ENCODE data around the gene SPOCD1. TPM values are rescaled to one million over a fixed set of nuclear protein-coding genes. Genes with fewer than 3 reads are reported as not detected.

SPOCD1 gene
- total and polyA plus RNA-seq, 5 experiments from 2014 or later, result 0.36 TPM; not detected in 4

DNA sequence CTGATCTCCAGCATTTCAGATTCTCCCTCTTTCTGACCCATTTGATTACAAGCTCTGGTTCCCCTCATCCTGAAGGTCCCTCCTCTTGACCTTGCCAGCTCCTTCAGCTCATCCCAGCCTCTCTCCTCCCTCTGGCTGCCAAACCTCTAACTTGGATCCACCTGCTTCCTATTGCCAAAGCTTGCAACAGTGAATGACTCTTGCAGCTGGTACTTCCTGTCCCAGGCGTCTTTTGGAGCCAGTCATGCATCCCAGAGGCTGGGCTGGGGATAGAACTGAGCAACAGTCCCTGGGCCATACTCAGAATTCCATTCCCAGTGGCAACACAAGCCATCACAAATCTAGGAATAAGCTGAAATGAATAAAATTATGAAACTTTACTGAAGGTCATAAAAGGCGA lies 27.7 kb upstream of the SPOCD1 start:
- ATAC-seq, result no peak
- peak overlapping the region in 6 of 10 donors; percentile 8 to 84 (median 66) for H3K27ac Mint-ChIP-seq

DNA sequence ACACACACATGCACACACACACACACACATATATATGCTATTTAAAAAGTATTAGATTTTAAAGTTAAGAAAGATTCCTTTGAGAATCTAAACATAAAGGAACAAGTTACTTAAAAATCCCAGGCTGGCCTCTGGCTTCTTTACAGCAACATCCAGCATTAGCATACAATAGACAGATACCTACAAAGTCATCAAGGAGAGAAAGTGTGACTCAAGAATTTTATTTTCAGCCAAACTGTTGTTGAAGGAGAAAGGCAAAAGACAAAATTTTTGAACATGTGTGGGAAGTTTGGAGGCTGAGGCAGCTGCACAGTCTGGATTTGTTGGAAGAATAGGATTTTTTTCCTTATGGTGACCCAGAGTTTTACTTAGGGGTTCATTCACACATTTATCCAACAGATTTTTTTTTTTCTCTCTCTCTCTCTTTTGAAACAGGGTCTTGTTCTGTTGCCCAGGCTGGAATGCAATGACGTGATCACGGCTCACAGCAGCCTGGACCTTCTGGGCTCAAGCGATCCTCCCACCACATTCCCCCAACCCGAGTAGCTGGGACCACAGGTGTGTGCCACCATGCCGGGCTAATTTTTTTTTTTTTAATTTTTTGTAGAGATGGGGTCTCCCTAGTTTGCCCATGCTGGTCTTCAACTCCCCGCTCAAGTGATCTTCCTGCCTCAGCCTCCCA lies 24.0 kb upstream of the SPOCD1 start:
- DNase-seq, result no peak
- H3K9me3 Mint-ChIP-seq, result peaks cover 0 to 2% (median 0%) of the 10 kb centered on the region in 9 donors
- peaks cover 0 to 3% (median 0%) of the 10 kb centered on the region in 3 donors for H3K36me3 Mint-ChIP-seq
- no peaks in the 10 kb centered on the region for H3K27me3 Mint-ChIP-seq
- no peak overlapping the region for H3K4me3 Mint-ChIP-seq
- POLR2A ChIA-PET, result no interaction called here
- no peak for ATAC-seq
- H3K4me1 Mint-ChIP-seq, result peaks cover 15 to 38% (median 23%) of the 10 kb centered on the region in 4 donors
- H3K27ac Mint-ChIP-seq, result no peak overlapping the region

More for the DNA sequence above, 27.7 kb upstream of the SPOCD1 start:
- Mint-ChIP-seq H3K36me3 (peaks cover 0 to 3% (median 0%) of the 10 kb centered on the region in 3 donors), H3K27me3 (no peaks in the 10 kb centered on the region), H3K9me3 (peaks cover 0 to 2% (median 0%) of the 10 kb centered on the region in 9 donors), H3K4me1 (peaks cover 34 to 65% (median 52%) of the 10 kb centered on the region in 4 donors), H3K4me3 (peak overlapping the region in 3 of 10 donors; percentile 30 to 65 (median 45))
- POLR2A ChIA-PET, result interaction anchor here (0.6 kb wide), 2 partner anchors 17 to 59 kb away, joined by 4 to 7 read pairs; no protein-coding TSS in a partner anchor
- no peak for DNase-seq

DNA sequence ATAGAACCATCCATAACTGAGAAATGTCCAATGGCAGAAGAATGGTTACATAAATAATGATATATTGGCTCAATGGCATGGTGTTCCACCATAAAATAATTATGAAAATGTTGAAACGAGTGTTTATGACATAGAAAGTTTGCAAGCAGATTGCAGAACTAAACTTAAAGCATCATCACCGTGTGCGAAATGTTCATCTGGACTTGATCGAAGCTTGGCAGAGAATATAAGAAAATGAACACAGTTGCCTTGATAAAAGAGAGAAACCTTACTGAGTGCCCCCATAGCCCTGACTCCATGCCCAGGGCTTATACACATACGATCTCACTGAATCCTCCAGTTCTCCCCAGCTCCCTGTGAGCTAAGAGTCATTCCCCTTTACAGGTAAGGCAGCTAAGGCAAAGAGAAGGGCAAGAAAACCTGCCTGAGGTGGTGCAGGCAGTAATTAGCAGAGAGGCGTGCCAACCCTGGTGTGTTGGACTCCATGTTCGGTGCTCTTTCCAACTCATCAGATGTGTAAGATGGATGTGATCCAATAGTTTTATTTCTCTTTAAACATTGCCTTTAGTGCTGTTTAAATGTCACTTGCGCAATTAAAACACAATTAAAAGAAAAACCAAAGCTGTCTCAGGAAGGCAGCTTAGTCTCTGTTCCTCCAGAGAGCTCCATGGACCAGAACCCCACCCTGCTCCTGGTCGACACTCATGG lies 21.8 kb upstream of the SPOCD1 start:
- Mint-ChIP-seq H3K9me3 (no peaks in the 10 kb centered on the region), H3K4me1 (peaks cover 8 to 27% (median 16%) of the 10 kb centered on the region in 4 donors), H3K27ac (no peak overlapping the region), H3K27me3 (no peaks in the 10 kb centered on the region), H3K4me3 (no peak overlapping the region), H3K36me3 (peaks cover 0 to 3% (median 0%) of the 10 kb centered on the region in 3 donors)
- DNase-seq (no peak), ATAC-seq (no peak)
- POLR2A ChIA-PET, result interaction anchor here (0.9 to 1.9 kb wide), 4 partner anchors 8 to 124 kb away, joined by 3 to 4 read pairs (median 3); no protein-coding TSS in a partner anchor

DNA sequence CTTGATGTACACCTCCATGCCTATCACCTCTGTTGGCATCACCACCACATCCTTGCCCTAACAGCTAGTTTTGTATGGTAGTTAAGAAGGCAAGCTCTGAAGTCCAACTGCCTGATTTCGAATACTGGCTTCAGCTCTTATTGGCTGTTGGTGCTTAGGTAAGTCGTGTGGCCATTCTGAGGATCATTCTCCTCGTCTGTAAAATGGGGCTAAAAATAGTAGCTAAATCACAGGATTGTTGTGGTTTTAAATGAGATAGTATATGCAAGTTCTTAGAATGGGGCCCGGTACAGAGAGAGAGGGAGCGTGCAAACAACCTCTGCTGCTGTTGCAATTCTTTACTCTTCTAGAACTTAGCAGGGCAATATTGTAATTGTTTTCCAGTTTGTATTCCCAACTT lies 20.8 kb upstream of the SPOCD1 start:
- POLR2A ChIA-PET, result interaction anchor here (0.9 to 1.9 kb wide), 3 partner anchors 8 to 125 kb away, joined by 3 read pairs; no protein-coding TSS in a partner anchor
- H3K4me1 Mint-ChIP-seq, result peaks cover 9 to 28% (median 19%) of the 10 kb centered on the region in 4 donors
- DNase-seq (no peak), ATAC-seq (no peak)
- peak overlapping the region in 1 of 10 donors; percentile 39 for H3K4me3 Mint-ChIP-seq
- peak overlapping the region in 2 of 10 donors; percentile 22 to 62 for H3K27ac Mint-ChIP-seq
- H3K9me3 Mint-ChIP-seq, result no peaks in the 10 kb centered on the region
- H3K27me3 Mint-ChIP-seq, result no peaks in the 10 kb centered on the region
- H3K36me3 Mint-ChIP-seq, result peaks cover 0 to 2% (median 0%) of the 10 kb centered on the region in 3 donors

DNA sequence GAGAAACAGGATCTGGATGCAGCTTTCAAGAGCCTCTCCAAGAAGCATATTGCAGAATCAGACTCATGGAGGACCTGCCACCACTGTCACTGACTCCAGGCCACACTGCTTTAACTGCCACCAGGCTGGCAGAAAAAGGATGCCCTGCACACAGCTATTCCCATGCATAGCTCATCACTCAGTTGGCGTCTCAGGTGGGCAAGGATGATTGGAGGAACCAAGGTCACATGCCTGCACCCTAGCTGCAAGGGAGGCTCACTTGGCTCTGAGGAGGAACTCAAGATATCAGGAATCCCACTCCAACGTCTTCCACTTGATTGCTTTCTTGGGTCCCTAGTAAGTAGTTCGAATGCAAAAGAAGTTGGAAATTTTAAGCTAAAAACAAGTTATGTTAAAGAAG lies 19.6 kb upstream of the SPOCD1 start:
- Mint-ChIP-seq H3K4me1 (peaks cover 16 to 35% (median 24%) of the 10 kb centered on the region in 4 donors), H3K27ac (peak overlapping the region in 1 of 10 donors; percentile 52), H3K4me3 (no peak overlapping the region), H3K36me3 (no peaks in the 10 kb centered on the region), H3K9me3 (no peaks in the 10 kb centered on the region), H3K27me3 (no peaks in the 10 kb centered on the region)
- POLR2A ChIA-PET, result interaction anchor here (0.6 to 1.9 kb wide), 3 partner anchors 25 to 378 kb away, joined by 3 read pairs; no protein-coding TSS in a partner anchor
- ATAC-seq (no peak), DNase-seq (no peak)

DNA sequence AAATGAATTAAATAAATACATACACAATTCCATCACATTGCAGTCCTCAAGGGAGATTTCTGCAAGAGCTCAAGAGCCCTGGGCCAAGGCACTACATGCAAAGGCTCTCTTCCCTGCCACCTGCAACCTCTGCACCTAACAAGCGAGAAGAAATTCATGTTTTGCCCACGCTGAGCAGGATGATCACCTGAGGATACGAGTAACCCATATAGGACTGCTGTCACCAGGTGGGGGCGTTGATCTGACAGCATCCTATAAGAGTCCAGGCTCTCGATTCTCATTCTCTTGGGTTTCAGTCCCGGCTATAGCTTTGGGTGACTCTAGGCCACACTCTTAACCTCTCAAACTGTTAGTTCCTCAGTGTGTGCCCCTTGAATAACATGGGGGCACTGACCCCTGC lies 18.7 kb upstream of the SPOCD1 start:
- Mint-ChIP-seq H3K27me3 (no peaks in the 10 kb centered on the region), H3K27ac (peak overlapping the region in 2 of 10 donors; percentile 47 to 58), H3K9me3 (no peaks in the 10 kb centered on the region), H3K4me3 (no peak overlapping the region), H3K4me1 (peaks cover 16 to 31% (median 26%) of the 10 kb centered on the region in 4 donors), H3K36me3 (no peaks in the 10 kb centered on the region)
- ATAC-seq (no peak), DNase-seq (no peak)
- POLR2A ChIA-PET, result interaction anchor here (0.8 to 1.2 kb wide), 3 partner anchors 26 to 238 kb away, joined by 3 to 4 read pairs (median 3); partner anchors contain the start of gene TMEM39B

DNA sequence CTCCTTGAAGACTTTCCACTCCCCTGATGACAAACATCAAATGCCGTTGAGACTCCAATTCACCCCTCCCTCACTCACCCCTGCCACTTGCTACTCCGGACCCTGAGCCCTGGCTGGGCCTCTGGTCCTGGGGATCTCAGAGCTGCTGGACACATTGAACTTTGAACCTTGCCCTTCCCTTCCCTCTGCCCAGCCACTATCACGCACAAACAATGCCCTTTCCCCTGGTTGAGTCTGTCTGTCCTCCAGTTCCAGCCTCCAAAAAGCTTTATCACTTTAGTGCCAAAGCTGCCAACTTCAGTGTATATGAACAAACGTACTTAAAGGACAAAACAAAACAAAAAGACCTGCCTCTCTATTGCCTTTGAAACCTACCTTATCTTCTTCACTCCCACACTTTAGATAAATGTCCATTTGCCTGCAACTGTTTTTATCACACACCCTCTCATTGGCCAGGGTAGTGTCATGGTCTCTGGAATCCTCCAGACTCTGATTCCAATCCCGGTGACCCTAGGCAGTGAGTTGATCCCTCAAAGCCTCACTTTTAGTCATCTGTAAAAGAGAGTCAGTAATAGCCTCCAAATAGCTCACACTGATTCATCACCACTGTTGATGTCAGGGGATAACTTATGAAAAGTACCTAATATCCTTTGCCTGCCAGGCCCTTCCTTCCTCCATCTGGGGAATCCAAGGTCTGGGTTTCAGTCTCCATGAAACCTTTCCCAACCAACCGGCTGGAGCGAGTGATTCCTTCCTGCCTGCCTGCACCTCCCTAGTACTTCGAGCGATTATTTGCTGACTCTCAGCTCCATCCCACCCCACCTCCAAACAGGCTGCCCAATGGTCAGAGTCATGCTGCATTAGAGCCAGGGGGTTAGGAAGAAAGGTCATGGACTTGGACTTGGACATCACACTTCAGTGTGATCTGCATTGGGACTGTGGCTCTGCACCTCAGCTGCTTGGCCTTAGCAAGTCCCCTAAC lies 15.9 kb upstream of the SPOCD1 start:
- ATAC-seq (no peak), DNase-seq (no peak)
- Mint-ChIP-seq H3K27ac (peak overlapping the region in 4 of 10 donors; percentile 26 to 52 (median 30)), H3K27me3 (no peaks in the 10 kb centered on the region), H3K36me3 (no peaks in the 10 kb centered on the region), H3K4me1 (peaks cover 35 to 55% (median 45%) of the 10 kb centered on the region in 4 donors), H3K4me3 (no peak overlapping the region), H3K9me3 (no peaks in the 10 kb centered on the region)
- POLR2A ChIA-PET, result interaction anchor here (0.6 to 1.8 kb wide), 5 partner anchors 14 to 576 kb away, joined by 3 to 7 read pairs (median 6); partner anchors contain the start of gene PTP4A2

DNA sequence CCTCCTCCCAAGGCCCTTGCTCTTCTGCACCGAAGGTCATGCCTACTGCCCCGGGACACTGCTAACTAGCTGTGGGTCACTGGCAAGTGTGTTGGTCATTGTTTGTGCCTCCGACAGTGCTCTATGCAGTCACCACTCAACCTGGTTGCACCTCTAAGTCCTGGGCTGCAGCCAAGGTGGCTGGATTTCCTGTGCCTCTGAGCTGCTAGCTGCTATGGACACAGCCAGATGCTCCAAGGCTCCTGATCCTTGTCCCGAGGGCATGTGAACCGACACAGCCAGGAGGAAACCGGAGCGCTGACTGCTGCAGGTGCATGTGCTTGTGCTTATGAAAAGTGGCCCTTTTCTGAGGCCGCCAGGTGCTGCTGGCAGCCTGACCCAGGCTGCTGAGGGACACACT lies 14.7 kb upstream of the SPOCD1 start:
- Mint-ChIP-seq H3K27ac (peak overlapping the region in 1 of 10 donors; percentile 9), H3K36me3 (no peaks in the 10 kb centered on the region), H3K4me1 (peaks cover 33 to 59% (median 48%) of the 10 kb centered on the region in 4 donors), H3K27me3 (no peaks in the 10 kb centered on the region), H3K4me3 (peak overlapping the region in 1 of 10 donors; percentile 8), H3K9me3 (no peaks in the 10 kb centered on the region)
- ATAC-seq (no peak), DNase-seq (no peak)
- POLR2A ChIA-PET, result interaction anchor here (0.7 to 2.0 kb wide), 2 partner anchors 18 to 21 kb away, joined by 3 to 5 read pairs; no protein-coding TSS in a partner anchor

DNA sequence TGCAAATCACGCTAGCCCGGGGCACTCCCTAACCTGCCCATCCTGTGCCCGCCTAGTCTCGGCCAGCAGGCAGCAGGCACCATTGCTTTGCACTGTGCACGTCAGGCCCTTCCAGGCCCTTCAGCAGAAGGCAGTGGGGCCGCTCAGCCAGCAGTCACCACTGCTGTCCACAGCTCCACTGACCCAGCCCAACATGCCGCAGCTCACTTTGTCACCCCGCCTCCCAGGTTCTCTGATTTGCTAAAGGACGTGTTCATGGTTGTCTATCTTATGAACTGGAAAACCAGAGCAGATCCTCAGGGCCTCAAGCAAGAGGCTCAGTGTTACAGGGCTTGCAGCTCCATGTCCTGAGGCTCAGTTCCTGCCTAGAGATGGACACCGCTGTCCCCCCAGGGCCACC lies 14.2 kb upstream of the SPOCD1 start:
- Mint-ChIP-seq H3K4me3 (no peak overlapping the region), H3K36me3 (no peaks in the 10 kb centered on the region), H3K27ac (peak overlapping the region in 1 of 10 donors; percentile 9), H3K9me3 (no peaks in the 10 kb centered on the region), H3K4me1 (peaks cover 33 to 59% (median 48%) of the 10 kb centered on the region in 4 donors), H3K27me3 (no peaks in the 10 kb centered on the region)
- DNase-seq (no peak), ATAC-seq (no peak)
- POLR2A ChIA-PET, result interaction anchor here (0.6 to 2.0 kb wide), 3 partner anchors 18 to 67 kb away, joined by 3 to 5 read pairs (median 3); no protein-coding TSS in a partner anchor

DNA sequence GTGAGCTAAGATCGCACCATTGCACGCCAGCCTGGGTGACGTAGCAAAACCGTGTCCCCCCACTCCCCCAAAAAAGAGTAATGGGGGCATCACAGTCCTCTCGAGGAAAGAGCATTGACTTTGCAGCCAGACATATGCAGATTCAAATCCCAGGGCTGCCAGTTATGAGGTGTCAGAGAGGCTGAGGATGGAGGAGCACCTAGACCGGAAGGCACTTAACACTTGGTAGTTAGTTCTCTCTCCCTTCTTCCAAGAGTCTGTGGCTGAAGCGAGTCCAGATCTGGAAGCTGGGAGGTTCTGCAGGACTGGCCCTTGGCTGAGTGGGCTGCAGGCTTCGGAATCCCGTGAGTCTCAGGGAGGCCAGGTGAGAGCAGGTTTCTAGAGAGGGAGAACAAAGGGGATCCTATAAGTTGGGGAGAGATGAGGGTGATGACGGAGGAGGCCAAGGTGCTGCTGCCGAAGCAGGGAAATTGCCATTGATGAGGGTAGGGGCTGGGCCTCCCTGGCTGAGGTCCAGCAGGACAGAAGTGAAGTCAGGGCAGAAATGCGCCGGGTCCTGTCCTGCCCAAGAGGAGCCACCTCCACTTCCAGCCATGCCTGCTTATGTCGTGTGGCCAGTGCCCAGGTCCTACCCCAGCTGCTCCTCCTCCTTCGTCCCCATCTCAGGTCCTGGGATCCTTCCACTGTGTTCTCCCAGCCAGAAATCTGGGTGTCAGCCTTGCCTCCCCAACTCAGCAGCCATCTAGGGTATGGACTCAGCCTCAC lies 13.3 kb upstream of the SPOCD1 start:
- Mint-ChIP-seq H3K27ac (peak overlapping the region in 3 of 10 donors; percentile 17 to 53 (median 43)), H3K4me3 (peak overlapping the region in 1 of 10 donors; percentile 71), H3K27me3 (no peaks in the 10 kb centered on the region), H3K9me3 (no peaks in the 10 kb centered on the region), H3K36me3 (no peaks in the 10 kb centered on the region), H3K4me1 (peaks cover 29 to 53% (median 45%) of the 10 kb centered on the region in 4 donors)
- POLR2A ChIA-PET, result interaction anchor here (0.6 to 2.0 kb wide), 3 partner anchors 8 to 113 kb away, joined by 3 to 5 read pairs (median 4); no protein-coding TSS in a partner anchor
- DNase-seq (no peak), ATAC-seq (no peak)

DNA sequence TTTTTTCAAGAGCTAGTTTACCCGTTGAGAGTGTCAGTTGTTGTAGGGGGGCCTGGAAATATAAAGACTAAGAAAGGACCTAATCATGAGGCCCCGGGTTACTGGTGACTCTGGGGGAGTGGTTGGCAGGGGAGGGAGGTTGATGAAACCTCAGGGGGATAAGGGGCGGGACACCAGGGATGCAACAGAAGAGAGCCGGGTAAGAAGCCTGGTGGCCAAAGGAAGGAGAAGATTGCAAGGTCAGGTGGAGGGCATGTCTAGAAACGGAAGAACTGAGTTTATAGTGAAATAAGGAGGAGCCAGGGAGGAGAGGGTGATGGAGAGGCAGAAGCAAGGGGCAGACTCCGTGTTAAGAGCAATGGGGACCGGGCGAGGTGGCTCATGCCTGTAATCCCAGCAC lies 12.5 kb upstream of the SPOCD1 start:
- Mint-ChIP-seq H3K27ac (peak overlapping the region in 9 of 10 donors; percentile 17 to 80 (median 53)), H3K4me1 (peaks cover 29 to 53% (median 45%) of the 10 kb centered on the region in 4 donors), H3K27me3 (no peaks in the 10 kb centered on the region), H3K9me3 (no peaks in the 10 kb centered on the region), H3K4me3 (peak overlapping the region in 9 of 10 donors; percentile 11 to 72 (median 36)), H3K36me3 (no peaks in the 10 kb centered on the region)
- ATAC-seq (no peak), DNase-seq (no peak)
- POLR2A ChIA-PET, result interaction anchor here (0.6 to 2.3 kb wide), 6 partner anchors 9 to 117 kb away, joined by 3 to 7 read pairs (median 4); partner anchors contain the start of gene PTP4A2

Measured in naive thymus-derived CD8-positive, alpha-beta T cell (primary cell).